HS-5 (cell line): ENCODE results near the gene ZDHHC11.
"Not testable (repeated sequence)": the region's sequence is repeated elsewhere in the genome, so short reads cannot be mapped to it uniquely, and the experiment has no call there.

Experiments used
- DNase-seq: peaks from one replicate; pipeline ENCODE4 v3.0.0-alpha.2; 2012; ENCODE audit warnings: low read depth

The ZDHHC11 gene

DNA sequence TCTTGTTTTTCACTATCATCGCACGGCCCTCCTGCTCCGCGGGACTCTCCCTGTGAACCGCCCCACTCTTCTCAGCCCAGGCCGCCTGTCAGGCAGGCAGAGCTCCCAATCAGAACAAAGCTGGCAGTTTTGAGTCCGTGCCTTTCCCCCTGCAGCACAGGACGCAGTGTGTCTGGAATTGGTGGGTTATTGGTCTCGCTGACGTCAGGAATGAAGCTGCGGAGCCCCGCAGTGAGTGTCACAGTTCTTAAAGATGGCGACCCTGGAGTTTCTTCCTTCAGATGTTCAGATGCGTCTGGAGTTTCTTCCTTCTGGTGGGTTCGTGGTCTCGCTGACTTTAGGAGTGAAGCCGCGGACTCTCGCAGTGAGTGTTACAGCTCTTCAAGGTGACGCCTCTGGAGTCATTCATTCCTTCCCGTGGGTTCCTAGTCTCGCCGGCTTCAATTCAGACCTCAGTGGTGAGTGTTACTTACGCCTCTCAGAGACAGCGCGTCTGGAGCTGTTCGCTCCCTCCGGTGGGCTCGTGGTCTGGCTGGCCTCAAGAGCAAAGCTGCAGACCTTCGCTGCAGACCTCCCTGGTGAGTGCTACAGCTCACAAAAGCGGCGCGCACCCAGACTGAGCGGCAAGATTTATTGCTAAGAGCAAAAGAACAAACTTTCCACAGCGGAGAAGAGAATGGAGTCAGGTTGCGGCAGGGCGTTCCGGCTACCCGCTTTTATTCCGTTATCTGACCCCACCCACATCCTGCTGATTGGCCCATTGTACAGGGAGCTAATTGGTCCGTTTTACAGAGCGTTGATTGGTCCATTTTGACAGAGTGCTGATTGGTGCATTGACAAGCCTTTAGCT, 73.7 kb downstream of the ZDHHC11 start:
- no peak for DNase-seq

DNA sequence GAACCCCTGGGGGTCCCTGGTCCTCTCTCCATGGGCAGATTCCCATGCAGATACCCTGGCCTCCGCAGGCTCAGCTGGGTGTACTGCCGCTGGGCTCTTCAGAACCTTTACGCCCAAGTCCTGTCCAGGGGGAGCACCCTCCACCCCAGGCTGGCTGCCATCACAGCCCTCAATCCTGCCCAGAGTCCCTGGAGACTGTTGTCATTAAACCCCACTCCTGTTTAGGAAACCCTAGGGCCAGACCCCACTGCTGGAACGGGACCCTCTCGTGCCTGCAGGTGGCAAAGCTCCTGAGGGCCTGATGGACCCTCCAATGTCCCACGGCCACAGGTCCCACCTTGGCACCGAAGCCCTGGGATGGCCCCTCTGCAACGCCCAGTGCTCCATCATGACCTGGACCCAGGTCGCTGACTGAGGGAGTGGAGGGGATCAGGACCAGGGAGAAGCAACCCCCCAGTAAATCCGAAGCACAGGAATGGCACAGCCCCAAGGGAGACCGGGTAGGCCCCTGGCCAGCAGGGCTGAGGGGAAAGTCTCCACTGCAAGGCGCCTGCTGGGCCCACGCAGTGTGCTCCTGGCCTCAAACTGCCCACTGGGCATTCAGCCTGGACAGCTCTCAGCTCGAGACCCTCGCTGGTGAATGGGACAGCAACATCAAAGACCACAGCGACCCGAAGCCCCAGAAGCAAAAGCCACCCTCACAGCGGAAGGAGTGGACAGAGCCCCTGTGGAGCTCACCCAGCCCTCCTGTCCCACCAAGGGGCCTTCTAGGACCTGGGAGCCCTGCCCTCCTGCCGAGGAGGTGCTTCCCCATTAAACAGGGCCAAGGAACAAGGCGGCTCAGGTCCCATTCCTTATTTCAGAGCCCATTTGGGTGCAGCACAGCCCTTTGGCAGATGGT, 74.6 kb downstream of the ZDHHC11 start:
- no peak for DNase-seq

DNA sequence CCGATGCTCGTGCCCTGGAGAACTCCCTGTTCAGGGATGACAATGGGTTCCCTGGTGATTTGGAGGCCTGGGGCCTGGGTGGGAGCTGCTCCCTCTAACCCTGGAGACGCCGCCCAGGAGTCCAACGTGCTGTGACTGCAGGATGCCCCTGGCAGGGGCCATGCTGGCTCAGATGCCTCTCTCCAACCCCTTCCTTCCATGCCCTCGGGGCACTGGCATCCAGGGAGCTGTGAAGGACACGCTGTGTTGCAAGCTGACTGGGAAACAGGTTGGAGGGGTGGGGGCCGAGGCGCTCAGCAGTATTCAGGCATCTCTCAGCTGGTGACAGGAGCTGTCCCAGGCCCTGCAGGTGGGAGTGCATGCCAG, 75.2 kb downstream of the ZDHHC11 start:
- not testable (repeated sequence) for DNase-seq

DNA sequence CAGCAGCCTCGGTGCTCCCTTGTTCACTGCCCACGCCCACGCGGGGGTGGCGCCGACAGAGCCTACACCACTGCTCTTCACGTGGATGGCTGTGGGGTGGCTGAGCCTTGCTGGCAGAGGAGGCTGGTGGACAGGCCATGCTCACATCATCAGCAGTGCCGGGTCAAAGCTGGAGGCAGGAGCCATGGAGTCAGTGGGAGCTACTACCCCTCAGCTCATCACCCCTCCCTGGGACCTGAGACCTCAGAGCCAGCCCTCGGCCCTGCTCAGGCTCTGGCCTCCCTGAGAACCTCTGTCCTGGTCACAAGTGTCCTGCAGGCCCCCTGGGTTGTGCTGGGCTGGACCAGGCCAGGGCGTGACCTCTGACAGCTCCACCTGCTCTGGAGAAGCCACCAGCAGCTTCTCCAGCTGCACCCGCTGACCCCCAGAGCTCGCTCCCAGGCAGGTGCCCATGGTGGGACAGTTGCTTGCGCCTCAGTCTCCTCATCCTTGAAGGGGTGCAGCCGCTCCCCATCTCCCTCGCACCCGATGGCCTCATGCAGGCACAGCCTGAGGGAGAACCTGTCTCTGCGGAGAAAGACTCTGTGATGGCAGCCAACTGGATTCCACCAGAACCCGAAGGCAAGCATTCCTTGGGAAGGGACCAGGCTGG, 75.8 kb downstream of the ZDHHC11 start:
- not testable (repeated sequence) for DNase-seq

DNA sequence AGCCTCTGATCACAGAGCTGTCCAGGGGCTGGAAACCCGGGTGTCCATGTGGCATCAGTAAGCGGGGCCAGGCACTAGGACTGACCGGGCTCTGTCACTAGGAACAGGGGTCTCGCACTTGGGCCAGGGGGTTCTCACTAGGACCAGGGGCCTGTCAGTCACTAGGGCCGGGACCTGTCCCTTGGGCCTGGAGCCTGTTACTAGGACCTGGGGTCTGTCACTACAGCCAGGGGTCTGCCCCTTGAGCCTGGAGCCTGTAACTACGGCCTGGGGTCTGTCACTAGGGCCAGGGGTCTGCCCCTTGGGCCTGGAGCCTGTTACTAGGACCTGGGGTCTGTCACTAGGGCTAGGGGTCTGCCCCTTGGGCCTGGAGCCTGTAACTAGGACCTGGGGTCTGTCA, 76.5 kb downstream of the ZDHHC11 start:
- not testable (repeated sequence) for DNase-seq

DNA sequence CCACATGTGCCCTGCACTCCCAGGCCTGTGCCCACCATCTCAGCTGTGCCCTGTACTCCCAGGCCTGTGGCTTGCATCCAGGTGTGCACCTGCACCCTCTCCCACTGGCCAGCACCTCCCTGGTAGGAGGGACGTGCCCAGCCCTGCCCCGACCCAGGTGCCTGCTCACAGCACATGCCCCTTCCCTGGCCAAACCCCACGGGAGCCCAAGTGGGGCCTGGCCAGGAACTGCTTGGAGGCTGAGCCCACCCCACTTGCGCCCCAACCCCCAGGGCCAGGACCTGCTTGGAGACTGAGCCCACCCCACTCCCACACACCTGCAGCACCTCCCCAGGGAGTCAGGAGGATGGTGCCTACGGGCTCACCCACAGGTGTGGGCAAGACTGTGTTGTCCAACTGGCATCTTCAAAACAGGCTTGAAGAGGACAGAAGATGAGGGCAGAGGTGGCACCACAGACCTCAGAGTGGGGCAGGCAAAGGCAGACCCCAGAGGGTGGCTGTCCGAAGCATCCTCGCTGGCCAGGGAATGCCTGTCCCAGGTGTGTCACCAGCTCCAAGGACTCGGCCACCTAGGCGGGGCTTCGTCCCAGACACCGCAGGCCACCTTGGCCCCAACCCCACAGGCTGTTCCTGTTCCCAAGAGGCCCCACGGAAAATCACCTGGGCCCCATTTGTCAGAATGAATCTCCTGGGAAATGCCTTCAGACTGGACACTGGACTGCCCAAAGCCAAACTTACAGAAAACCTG, 77.1 kb downstream of the ZDHHC11 start:
- no peak for DNase-seq

DNA sequence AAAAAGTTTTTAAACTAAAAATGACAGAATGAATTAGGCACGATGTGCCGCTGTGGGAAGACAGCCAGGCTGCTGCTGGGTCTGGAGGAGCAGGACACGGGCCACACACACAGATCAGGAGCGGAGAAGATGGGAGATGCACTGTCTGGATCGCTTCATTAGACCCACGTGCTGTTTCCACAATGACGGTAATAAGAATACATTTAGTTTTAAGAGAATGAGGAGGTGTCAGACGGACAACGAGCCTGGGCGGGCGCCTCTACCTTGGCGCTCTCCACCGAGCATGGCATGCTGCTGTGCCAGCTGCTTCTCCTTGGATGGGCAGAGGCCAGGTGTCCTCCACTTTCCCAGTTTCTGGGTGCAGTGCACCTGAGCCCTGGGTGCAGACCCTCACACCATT, 77.9 kb downstream of the ZDHHC11 start:
- not testable (repeated sequence) for DNase-seq

DNA sequence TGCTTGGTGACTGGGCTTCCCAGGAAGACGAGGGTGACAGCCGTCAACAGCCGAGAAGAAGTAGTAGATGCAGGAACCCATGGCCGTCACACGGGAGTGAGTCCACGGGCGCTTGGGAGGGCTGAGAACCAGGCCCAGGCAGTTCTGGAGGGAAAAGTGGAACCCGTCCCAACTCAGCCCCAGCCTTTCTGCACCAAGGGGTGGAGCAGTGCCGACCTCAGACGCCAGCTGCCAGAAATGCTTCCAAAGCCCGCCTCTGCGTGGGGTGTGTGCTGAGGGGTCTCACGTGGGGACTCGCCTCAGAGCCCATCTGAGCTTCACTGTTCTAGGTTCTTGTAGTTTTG, 78.3 kb downstream of the ZDHHC11 start:
- not testable (repeated sequence) for DNase-seq

DNA sequence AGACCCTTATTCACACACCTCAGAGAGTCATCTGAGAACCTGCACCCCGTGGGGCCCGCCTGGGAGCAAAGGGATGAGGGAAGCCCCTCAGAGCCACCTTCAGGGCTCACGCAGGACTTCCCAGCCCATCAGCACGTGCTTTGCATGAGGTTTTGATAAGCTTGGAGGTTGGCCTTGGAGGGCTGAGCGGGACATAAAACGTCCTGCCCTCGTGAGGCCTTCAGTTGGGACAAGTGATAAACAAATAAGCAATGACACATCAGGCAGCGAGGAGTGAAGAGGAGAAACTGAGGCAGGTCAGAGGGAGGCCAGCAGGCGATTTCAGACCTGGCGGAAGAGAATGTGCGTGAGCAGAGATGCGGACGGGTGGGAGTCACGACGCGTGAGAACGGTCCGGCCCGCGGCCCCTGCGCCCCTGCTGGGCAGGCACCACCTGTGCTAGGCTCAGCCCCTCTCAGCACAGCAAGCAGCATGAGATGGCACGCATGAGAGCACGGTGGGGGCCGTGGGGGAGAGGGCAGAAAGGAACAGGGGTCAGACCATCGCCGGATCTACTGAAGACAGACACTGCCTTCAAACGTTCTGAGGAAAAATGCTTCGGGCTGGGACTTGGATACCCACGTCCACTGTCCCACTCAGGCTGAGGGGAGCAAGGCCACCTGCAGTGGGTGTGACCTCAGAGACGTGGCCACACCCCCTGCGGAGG, 78.8 kb downstream of the ZDHHC11 start:
- DNase-seq: not testable (repeated sequence)

DNA sequence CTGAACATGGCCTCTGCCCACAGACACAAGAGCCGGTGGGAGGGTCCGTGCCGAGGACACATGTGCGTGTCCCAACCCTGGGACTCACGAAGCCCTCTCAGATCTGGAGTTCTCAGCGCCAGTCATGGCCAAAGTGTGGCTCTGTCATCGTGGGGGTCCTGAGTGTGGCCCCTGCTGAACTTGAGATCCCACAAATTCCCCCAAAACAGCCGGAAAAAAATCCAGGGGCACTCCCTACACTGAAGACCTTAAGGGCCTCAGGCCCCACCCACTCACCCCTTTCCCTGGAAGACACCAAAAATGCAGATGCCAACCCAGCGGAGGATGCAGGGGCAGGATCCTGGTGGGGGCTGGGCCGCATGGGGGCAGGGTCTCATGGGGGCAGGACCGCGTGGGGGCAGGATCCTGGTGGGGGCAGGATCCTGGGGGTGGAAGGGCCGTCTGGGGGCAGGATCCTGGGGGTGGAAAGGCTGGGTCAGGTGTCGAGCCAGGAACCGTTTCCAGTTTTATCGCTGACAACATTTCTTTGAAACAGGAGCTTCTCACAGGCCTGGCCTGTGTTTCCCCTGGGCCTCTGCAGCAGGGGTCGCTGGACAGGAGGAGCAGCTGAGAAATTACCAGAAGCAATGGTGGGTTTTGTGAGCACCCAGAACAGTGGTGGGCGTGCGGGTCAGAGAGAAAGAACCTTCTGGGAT, 79.6 kb downstream of the ZDHHC11 start:
- DNase-seq: not testable (repeated sequence)

DNA sequence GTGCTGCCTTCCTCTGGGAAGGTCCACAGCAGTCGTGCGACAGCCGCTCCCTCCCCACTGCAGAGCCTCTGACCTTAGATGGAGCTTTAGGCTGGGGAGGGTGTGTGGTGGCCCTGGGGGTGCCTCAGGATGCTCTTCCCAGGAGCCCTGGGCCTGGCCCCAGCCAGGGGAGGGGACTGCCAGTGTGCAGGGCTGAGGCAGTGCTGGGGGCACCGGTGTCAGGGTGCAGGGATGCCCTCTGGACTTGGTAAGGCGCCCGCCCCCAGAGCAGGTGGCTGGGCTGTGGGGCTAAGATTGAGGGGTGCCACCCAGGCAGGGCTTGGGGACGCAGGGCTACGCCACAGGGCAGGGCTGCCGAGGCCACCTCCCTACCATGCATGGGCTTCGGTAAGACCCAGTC, 80.2 kb downstream of the ZDHHC11 start:
- DNase-seq: not testable (repeated sequence)

DNA sequence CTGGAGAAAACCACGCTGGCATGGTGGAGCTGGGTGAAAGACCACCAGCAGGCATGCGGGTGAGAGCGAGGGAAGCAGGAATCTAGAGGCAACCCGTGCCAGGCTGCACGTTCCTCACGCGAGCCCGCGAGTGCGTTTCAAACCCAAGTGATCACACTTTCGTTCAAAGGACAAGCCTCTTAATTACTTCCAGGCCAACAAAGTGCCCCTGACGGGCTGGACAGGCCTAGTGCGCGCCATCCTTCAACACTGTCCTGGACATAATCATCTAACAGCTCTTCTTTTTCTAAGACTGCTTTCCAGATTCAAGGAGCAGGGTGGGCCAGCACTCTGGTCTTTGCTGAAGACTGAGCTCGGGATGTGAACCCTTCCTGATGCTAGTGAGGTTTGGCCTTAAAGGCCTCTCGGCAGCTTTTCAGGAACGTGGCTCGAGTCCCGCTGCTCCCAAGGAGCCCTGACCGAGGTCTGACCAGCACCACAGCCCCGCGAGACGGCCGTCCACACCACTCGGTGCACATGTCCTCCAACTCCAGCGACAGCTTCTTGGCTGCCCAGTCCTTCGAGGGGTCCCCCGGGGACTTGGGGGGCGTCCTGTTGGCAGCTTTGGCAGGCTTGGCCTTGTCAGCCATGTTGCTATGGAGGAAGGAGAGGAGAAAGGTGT, 81.2 kb downstream of the ZDHHC11 start:
- DNase-seq: not testable (repeated sequence)

DNA sequence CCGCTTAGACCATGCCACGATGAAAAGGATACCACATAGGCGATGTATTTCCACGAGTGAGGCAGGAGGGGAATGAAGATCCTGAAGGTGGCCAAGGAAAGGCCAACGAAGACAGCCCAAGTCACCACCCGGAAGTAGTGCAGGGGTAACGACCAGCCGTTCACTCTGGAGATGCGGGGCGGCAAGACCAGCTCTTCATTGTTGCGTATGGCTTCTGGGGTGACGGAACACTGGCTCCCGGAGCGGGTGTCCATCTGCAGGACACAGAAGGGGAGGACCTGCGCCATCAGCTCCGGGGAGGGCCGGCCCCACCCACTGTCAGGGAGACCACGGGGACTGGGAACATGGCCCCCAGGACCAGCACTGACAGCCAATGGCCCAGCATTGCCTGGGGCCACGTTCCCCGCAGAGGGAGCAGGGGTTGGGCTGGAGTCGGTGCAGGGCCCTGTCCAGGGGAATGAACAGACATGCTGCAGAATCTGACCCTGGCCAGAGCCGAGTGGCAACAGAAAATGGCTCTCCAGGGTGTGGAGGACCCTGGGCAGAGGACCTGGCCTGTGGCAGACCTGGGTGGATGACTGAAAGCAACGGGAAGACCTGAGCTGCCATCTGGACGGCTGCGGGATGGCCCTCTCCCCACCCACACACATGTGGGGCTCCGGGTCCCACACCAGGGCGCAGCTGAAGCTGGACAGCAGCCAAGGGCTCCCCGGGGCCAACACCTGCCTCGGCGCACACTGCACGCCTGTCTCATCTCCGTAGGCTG, 83.9 kb downstream of the ZDHHC11 start:
- no peak for DNase-seq

DNA sequence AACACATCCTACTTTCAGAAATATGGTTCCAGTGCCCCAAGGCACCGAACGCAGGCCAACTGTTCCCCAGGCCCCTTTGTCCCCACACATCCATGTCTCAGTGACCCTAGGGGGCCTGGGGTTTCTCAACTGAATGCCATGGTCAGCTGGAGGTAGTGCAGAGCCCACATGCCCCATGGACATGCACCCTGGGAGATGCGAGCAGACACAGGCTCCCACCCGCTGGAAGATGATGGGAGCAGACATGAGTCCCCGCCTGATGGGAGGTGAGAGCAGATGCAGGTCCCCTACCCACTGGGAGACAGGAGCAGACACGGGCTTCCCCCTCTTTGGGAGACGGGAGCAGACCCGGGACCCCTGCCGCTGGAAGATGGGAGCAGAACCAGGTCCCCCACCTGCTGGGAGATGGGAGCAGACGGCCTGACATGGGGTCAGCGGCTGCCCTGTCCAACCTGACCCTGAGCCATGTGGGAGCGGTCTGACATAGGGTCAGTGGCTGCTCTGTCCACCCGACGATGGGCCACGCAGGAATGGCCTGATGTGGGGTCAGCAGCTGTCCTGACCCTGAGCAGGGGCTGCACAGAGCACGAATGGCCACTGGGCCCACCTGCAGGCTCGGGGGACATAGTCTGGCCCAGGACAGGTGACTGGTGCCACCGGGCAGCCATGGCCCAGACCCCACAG, 84.7 kb downstream of the ZDHHC11 start:
- no peak for DNase-seq

DNA sequence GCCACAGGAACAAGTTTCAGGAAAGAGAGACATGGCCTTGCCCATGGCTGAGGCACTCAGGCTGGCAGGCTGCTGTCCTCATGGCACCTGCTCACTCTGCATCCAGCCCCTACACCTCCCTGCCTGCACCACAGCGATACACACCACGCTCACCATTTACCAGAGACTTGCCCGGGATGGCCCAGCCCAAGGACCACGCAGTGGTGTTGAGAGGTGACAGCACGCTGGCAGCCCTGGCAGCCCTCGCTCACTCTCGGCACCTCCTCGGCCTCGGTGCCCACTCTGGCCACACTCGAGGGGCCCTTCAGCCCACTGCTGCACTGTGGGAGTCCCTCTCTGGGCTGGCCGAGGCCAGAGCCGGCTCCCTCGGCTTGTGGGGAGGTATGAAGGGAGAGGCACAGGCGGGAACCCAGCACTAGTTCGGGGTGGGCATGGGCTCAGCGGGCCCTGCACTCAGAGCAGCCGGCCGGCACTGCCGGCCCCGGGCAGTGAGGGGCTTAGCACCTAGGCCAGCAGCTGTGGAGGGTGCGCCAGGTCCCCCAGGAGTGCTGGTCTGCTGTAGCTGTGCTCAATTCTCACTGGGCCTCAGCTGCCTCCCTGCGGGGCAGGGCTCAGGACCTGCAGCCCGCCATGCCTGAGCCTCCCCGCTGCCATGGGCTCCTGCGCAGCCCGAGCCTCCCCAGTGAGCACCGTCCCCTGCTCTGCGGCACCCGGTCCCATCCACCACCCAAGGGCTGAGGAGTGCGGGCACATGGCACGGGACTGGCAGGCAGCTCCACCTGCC, 86.6 kb downstream of the ZDHHC11 start:
- DNase-seq: no peak

DNA sequence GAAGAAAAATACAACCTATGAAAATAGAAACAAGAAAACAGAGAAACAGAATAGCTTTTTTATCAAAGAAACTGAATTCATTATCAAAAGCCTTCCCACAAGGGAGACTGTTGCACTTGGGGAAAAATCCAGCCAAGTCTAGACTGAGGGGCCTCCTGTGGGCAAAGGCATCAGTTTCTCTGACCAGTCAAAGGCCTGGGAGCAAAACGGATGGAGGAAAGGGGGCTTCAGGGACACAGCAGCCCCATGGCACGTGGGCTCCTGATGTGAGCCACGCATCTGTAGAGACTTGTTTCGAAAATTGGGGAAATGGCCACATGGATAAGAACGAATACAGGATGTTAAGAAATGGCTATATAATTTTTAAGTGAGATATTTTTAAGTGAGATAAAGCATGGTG, 87.4 kb downstream of the ZDHHC11 start:
- DNase-seq: no peak

DNA sequence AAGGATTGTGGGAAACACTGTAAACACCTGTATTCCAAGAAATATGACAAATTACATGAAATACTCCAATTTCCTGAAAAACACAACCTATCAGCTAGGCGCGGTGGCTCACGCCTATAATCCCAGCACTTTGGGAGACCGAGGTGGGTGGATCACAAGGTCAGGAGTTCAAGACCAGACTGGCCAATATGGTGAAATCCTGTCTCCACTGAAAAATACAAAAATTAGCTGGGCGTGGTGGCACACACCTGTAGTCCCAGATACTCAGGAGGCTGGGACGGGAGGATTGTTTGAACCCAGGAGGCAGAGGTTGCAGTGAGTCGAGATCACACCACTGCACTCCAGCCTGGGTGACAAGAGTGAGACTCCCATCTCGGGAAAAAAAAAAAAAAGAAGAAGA, 87.8 kb downstream of the ZDHHC11 start:
- not testable (repeated sequence) for DNase-seq
